GM18951 (cell line): ENCODE results near the gene SPOCK1.

Source experiments
- POLR2A ChIP-seq: IDR thresholded peaks from 4 replicates; pipeline ENCODE4 v1.6.1; 2011; ENCODE audit warnings: mild to moderate bottlenecking; ENCODE audit not compliant: insufficient read length, insufficient read depth; ENCODE audit errors: extremely low read depth
- in situ Hi-C: fragments of 300-500 bp; cut with MboI; formaldehyde crosslinking; loops from one replicate; pipeline ENCODE4 v1.12.0; 2022; ENCODE audit warnings: low sequenced_read_pairs, mixed read lengths, inconsistent platforms; ENCODE audit not compliant: unreplicated experiment

Gene SPOCK1

DNA sequence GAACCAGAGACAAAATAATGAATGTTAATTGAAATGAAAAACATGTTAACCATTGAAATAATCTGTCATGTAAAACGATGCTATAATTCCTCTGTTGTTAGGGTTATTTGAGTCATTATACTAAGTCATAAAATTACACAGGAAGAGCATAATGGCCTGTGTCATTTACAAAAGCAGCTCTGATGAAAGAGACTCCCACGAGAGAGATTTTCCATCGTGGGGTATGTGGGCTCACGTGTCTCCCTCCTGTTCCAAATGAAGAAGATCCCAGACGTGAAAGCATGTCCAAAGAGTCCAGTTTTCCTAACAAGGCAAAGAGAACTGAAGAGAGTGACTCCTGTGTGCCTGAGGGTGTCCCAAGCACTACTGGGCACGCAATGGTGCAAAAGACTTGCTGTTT, 379.8 kb downstream of the SPOCK1 start:
- in situ Hi-C loops, result no loop called here
- TF ChIP-seq POLR2A, result no peak

- in situ Hi-C loops, result no loop called here
- no peak for TF ChIP-seq POLR2A
These were observed 380.5 kb downstream of the SPOCK1 start for GRCh38 chr5:137118629-137119028.

GRCh38 chr5:137115152-137115551, 384.0 kb downstream of the SPOCK1 start:
- TF ChIP-seq POLR2A, result no peak
- in situ Hi-C loops, result no loop called here

DNA sequence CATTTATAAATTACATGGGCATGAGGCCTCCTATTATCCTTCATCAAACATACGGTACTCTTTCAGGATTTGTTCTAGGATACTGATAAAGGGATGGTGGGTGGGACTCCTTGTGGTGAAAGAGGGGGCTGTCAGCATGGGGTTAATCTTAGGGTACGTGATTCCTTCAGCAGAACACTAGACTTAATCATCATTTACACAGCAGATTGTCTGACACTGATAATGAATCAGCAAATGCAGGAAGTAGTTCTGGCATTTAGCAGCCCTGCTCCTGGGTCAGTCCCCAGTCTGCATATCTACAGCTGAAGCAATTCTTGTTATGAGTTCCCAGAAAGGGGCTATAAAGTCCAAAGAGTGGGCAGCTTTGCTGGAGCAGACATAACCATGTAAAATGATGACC, 384.6 kb downstream of the SPOCK1 start:
- in situ Hi-C loops, result no loop called here
- no peak for TF ChIP-seq POLR2A

DNA sequence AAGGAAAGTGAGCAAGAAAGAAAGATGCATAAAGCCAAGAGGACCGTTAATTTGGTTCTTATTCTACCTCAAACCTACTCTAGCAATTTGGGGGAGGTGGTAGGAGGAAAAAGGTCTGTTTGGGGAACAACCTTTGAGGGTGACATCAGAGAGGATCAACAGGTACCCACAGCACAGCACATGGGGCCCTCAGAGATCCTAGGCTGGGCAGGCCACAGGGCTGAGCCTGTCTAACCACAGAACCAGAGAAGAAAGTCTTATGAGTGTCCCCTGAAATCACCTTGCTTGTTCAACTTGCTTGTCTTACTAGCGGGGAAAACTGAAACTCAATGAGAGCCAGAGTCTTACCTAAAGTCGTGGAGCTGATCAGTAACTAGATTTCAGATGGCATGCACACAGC, 385.2 kb downstream of the SPOCK1 start:
- in situ Hi-C loops, result no loop called here
- TF ChIP-seq POLR2A, result no peak

DNA sequence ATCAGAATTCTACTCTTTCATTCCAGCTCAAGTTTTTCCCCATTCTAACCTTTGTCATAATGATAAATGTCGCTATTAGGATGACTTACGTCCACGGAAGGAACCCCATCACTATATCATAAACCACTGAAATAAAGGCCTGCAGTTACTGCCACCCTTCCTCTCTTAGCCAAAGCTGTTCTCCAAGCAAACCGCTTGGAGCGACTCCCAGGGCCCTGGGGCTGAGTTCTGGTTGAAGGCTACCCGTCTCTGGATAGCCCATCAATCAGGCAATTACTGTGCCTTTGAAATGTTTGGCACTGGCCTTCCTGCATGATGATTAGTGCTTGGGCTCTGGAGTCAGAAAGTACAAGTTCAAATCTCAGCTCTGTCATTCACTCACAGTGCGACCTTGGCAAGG, 386.0 kb downstream of the SPOCK1 start:
- in situ Hi-C loops, result no loop called here
- no peak for TF ChIP-seq POLR2A

- in situ Hi-C loops, result no loop called here
- no peak for TF ChIP-seq POLR2A
These were observed 393.6 kb downstream of the SPOCK1 start for GRCh38 chr5:137105351-137106035.

DNA sequence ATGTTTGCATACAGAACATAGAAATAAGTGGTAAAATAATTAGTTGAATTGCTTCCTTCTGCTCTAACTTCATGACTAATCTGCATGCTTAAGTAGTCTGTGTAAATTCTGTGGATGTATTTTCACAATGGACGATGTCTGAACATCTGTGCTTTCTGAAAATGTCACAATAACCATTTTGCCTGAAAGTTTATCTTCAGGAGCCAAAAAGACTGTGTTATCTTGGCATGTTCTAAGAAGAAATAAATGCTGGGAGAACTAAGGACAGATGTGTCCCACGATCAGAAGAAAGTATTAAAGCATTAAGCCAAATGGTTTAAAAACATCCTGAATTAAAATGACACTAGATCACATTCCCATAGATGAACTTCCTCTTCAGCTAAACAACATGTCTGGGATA, 397.6 kb downstream of the SPOCK1 start:
- no peak for TF ChIP-seq POLR2A
- in situ Hi-C loops, result no loop called here

DNA sequence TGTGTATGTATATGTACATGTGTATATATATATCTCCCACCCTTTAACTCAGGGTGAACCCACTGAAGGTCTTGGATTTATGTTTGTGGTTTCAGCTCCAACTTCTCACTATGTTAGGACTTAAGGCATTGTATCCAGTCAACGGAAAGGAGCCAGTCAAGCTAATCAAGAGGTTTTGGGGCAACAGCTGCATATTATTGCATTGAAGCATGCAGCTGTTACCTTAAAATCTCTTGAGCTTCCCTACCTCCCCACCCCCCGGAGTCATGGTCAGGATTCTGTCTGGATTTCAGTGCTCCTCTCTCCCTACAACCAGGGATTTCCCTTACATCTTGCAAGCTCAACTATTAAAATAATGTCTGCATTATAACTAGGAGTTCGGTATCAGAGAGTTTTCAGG, 399.5 kb downstream of the SPOCK1 start:
- in situ Hi-C loops, result no loop called here
- no peak for TF ChIP-seq POLR2A

GRCh38 chr5:137098663-137099062, 400.5 kb downstream of the SPOCK1 start:
- in situ Hi-C loops, result no loop called here
- TF ChIP-seq POLR2A, result no peak

DNA sequence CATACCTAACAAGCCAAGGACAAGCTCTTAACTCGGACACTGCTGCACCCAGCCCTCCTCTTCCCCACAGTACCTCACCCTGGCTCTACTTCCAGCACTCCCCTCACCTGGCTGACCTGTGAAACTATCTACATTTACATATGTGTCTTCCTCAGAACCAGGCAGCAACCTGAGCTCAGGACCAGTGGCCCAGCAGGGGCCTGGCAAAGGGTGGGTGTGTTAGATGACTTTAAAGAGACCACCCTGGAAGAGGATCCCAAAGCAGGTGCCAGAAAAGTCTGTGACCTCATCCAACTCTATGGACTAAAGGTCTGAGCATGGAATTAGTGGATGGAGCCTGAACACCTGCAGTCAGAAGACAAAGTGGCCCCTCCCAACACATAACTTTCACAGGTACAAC, 400.9 kb downstream of the SPOCK1 start:
- no peak for TF ChIP-seq POLR2A
- in situ Hi-C loops, result no loop called here

- in situ Hi-C loops, result no loop called here
- no peak for TF ChIP-seq POLR2A
These were observed 401.9 kb downstream of the SPOCK1 start for GRCh38 chr5:137097203-137097602.

DNA sequence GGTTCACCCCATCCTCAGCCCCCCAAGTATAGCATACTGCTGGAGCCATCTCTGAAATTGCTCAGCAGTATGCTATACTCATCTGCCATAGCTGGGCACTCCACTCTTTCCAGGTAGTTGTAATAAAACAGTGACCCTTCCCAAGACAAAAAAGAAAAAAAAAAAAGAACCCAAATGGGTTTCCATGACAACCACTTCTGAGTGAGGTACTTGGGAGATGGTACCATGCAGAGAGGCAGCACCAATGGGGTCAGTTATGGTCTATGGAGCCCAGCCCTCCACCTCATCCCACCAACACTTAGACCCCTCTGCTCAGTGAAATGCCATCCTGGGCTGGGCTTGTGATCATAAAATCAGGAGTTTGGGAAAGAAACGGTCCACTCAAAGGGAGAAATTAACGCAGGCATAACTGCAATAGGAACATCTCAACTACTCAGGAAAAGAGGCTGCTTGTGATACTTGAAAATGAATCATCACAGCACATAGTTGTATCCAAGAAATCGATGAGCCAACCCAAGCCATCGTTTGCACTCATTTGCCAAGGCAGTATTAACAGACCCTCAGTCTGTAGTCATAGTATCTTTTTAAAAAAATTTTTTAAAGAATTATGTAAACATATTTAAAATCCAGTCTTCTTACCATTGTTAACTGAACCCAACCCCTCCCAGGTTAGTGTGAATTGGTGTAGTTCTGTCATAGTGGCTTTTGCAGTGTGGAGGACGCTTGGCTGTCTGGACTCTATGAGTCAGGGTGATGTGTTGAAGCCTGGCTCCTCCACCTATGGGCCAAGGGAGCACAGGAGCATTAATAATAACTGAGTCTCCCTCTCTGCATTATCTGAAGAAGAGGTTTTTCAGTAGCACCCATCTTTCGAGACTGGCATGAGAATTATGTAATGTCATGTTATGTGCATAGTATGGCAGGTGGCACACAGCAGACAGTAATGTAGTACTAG, 402.7 kb downstream of the SPOCK1 start:
- TF ChIP-seq POLR2A, result no peak
- in situ Hi-C loops, result no loop called here

DNA sequence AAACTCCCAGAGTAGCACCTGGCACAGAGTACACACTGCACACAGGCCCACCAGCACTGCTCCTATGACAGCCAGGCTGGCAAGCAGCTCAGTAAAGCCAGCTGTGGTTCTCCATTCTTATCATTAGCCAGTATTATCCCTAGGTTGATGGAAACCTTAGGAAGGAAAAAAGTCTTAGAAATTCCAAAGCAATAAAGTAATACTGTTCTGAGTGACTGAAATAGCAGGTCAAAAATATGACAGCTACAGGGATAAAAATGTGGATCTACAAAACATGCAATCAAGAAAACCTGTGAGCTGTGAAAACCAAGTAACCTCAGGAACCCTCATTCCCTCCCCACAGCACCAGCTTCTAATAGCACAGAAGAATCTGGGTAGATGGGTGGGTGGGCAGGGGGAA, 403.5 kb downstream of the SPOCK1 start:
- in situ Hi-C loops, result no loop called here
- TF ChIP-seq POLR2A, result no peak
